AG04449 (cell line): Measurements from ENCODE around the gene PKLR.

Experiments
- CTCF ChIA-PET: fragments of 350-600 bp; formaldehyde crosslinking; extraction: SDS; loops from one replicate; lab custom pipeline; 2021; ENCODE audit warnings: antibody characterized with exemption; lab: Yijun Ruan, JAX
- POLR2A ChIA-PET: fragments of 400-600, 350-600 bp; formaldehyde crosslinking; extraction: SDS; loops from one replicate; lab custom pipeline; 2020; ENCODE audit warnings: antibody characterized with exemption, inconsistent platforms; lab: Yijun Ruan, JAX
- DNase-seq: peaks from one replicate; pipeline ENCODE4 v3.0.0-alpha.2; 2010; ENCODE audit warnings: low read depth, low spot score
- H3K4me3 ChIP-seq: 2 replicates; pipeline ENCODE4 v1.5.1; 2011; ENCODE audit warnings: low read depth, mild to moderate bottlenecking, control low read depth, low read length
- TF ChIP-seq, protein P1 (sequence below): IDR thresholded peaks from one replicate; pipeline ENCODE4 v1.5.1; 2011; ENCODE audit warnings: mild to moderate bottlenecking, moderate library complexity, low read length, control low read depth, inconsistent platforms; ENCODE audit not compliant: insufficient read depth; ENCODE audit errors: missing control alignments

The PKLR gene

DNA sequence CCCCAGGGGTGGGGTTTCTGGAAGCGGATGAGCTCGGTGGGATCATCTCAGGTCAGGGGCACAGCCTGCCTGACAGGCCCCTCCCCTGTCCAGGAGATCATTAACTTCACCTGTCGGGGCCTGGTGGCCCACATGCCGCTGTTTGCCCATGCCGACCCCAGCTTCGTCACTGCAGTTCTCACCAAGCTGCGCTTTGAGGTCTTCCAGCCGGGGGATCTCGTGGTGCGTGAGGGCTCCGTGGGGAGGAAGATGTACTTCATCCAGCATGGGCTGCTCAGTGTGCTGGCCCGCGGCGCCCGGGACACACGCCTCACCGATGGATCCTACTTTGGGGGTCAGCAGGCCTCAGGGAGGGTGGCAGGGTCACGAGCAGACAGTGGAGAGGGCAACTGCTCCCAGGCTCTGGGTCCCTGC lies 15.6 kb downstream of the PKLR start:
- CTCF ChIA-PET = interaction anchor here (0.9 to 1.6 kb wide), 3 partner anchors 9 to 35 kb away, joined by 3 to 4 read pairs (median 4); partner anchors contain the start of gene HCN3
- POLR2A ChIA-PET = no interaction called here
- no peak overlapping the region for H3K4me3 ChIP-seq
- DNase-seq = no peak
- TF ChIP-seq, protein P1, sequence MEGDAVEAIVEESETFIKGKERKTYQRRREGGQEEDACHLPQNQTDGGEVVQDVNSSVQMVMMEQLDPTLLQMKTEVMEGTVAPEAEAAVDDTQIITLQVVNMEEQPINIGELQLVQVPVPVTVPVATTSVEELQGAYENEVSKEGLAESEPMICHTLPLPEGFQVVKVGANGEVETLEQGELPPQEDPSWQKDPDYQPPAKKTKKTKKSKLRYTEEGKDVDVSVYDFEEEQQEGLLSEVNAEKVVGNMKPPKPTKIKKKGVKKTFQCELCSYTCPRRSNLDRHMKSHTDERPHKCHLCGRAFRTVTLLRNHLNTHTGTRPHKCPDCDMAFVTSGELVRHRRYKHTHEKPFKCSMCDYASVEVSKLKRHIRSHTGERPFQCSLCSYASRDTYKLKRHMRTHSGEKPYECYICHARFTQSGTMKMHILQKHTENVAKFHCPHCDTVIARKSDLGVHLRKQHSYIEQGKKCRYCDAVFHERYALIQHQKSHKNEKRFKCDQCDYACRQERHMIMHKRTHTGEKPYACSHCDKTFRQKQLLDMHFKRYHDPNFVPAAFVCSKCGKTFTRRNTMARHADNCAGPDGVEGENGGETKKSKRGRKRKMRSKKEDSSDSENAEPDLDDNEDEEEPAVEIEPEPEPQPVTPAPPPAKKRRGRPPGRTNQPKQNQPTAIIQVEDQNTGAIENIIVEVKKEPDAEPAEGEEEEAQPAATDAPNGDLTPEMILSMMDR = no peak

DNA sequence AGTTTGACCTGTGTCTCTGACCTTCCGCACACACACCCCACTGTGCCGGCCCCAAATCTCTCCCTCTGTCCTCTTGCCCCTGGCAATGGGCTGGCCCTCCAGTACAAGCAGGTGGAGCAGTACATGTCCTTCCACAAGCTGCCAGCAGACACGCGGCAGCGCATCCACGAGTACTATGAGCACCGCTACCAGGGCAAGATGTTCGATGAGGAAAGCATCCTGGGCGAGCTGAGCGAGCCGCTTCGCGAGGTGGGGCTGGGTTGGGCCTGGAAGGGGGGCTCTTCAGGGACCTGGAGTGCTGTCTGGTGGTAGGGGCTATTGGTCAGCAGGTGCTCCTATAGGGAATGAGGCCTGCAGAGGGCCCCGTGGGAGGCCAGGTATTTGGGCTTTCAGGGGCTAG lies 16.2 kb downstream of the PKLR start:
- no peak for DNase-seq
- no peak overlapping the region for H3K4me3 ChIP-seq
- TF ChIP-seq, protein P1 = no peak
- CTCF ChIA-PET = interaction anchor here (0.9 to 1.6 kb wide), 2 partner anchors 8 to 34 kb away, joined by 4 read pairs; partner anchors contain the start of gene HCN3
- POLR2A ChIA-PET = no interaction called here

DNA sequence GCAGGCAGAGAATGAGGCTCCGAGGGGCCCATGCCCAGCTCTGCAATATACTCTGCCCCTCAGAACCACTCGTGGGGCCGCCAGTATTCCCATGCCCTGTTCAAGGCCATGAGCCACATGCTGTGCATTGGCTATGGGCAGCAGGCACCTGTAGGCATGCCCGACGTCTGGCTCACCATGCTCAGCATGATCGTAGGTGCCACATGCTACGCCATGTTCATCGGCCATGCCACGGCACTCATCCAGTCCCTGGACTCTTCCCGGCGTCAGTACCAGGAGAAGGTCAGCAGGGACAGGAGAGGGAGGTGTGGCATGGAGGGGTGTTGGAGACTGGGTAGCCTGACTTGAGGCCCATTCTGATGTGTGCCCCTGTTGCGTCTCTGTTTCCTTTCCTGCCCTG lies 16.8 kb downstream of the PKLR start:
- ChIA-PET CTCF (interaction anchor here (0.8 kb wide), 1 partner anchor 289 kb away, joined by 3 read pairs; no protein-coding TSS in a partner anchor), POLR2A (no interaction called here)

DNA sequence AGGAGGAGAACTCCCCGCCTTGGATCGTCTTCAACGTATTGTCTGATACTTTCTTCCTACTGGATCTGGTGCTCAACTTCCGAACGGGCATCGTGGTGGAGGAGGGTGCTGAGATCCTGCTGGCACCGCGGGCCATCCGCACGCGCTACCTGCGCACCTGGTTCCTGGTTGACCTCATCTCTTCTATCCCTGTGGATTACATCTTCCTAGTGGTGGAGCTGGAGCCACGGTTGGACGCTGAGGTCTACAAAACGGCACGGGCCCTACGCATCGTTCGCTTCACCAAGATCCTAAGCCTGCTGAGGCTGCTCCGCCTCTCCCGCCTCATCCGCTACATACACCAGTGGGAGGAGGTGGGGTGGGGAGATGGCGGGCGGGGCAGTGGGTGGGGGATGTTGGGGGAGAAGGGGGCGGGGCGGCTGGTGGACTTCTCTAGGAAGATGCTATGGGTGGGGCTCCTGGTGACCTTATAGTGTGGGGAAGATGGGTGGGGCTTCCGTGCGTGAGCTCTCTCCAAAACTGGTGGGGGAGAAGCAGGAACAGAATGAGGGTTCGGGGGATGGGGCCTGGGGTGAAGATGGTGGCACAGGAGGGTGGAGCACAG lies 18.6 kb downstream of the PKLR start:
- CTCF ChIA-PET = interaction anchor here (1.3 kb wide), 1 partner anchor 32 kb away, joined by 5 read pairs; no protein-coding TSS in a partner anchor
- TF ChIP-seq, protein P1 = no peak
- H3K4me3 ChIP-seq = no peak overlapping the region
- DNase-seq = no peak
- POLR2A ChIA-PET = no interaction called here

More for the DNA sequence above, 16.8 kb downstream of the PKLR start:
- H3K4me3 ChIP-seq = no peak overlapping the region
- TF ChIP-seq, protein P1 = no peak
- DNase-seq = no peak

DNA sequence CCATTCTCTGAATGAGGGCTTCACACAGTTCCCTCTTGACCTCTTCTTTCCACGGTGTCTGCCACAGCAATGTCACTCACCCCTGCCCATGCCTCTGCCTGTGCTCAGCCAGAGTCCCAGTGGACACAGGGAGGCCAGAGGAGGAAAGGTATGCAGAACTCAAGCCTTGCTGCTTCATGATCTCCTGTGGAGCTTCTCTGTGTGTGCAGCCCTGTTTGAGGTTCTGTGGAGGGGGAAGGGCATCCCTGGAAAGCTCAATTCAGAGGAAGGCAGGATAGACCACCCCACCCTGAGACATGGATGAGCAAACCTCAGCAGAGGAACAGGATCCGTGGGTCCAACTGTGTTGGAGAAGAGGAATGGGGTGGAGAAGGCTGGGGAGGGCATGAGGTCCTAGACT lies 22.0 kb downstream of the PKLR start:
- H3K4me3 ChIP-seq = no peak overlapping the region
- CTCF ChIA-PET = interaction anchor here (0.9 to 4.5 kb wide), 9 partner anchors 11 to 369 kb away, joined by 3 to 30 read pairs (median 5); partner anchors contain the start of genes FDPS and THBS3
- TF ChIP-seq, protein P1 = no peak
- POLR2A ChIA-PET = no interaction called here
- no peak for DNase-seq

DNA sequence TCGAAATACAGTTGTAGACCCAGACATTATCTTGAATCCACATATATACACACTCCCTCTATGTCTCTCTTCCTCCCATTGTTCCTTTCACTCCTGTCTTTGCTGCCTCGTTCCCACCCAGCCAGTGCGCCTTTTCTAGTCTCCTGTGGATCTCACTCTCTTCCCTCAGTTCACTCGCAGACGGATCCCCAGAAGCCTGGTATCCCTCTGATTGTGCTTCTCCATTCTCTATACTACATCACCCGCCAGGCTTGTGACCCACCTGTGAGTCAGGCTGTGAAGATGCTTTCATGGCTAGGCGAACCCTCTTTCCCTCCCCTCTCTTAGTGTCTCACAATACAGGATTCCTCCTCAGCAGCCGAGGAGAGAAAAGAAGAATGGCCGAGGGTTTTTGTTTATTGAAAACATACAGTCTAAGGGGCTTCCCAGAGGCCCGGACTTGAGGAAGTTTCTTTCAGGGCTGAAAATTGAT lies 22.5 kb downstream of the PKLR start:
- POLR2A ChIA-PET = interaction anchor here (1.0 to 1.2 kb wide), 2 partner anchors 17 to 45 kb away, joined by 3 read pairs; partner anchors contain the start of gene SCAMP3

More for the DNA sequence above, 22.5 kb downstream of the PKLR start:
- no peak for DNase-seq
- TF ChIP-seq, protein P1 = no peak
- CTCF ChIA-PET = interaction anchor here (1.1 to 4.5 kb wide), 9 partner anchors 11 to 370 kb away, joined by 3 to 30 read pairs (median 4); partner anchors contain the start of genes FDPS and THBS3
- no peak overlapping the region for H3K4me3 ChIP-seq
